Ascending aorta (tissue), 2 donors: ENCODE data around the gene SELENOH. TPM values are rescaled to one million over a fixed set of nuclear protein-coding genes. Genes with fewer than 3 reads are reported as not detected.

Experiments used
- DNase-seq, 2 donors: peaks; one replicate each; pipeline ENCODE4 v3.0.0-alpha.2; 2019; ENCODE audit warnings: low spot score in 2 of 2
- H3K27ac ChIP-seq, 2 donors: fragments of 200-600 bp; sonication (generic); one replicate each; pipeline ENCODE4 v1.5.1; 2016 to 2017; ENCODE audit warnings: mild to moderate bottlenecking in 1 of 2
- H3K27me3 ChIP-seq: fragments of 200-600 bp; sonication (generic); one replicate; pipeline ENCODE4 v1.5.1; 2017
- H3K36me3 ChIP-seq, 2 donors: fragments of 200-600 bp; sonication (generic); one replicate each; pipeline ENCODE4 v1.5.1; 2016
- H3K4me1 ChIP-seq, 2 donors: fragments of 200-600 bp; sonication (generic); one replicate each; pipeline ENCODE4 v1.5.1; 2016 to 2017; ENCODE audit warnings: mild to moderate bottlenecking in 1 of 2
- H3K4me3 ChIP-seq, 2 donors: fragments of 200-600 bp; sonication (generic); one replicate each; pipeline ENCODE4 v1.5.1; 2016 to 2017; ENCODE audit warnings: mild to moderate bottlenecking in 1 of 2
- H3K9me3 ChIP-seq, 2 donors: fragments of 200-600 bp; sonication (generic); one replicate each; pipeline ENCODE4 v1.5.1; 2016
- intact Hi-C: fragments of 100-400 bp; cut with DNase I; formaldehyde crosslinking; loops from one replicate; pipeline ENCODE4 v1.15.1; 2023
- total RNA-seq: library from RNA; depleted of rRNA; stranded (reverse); fragments of >200 nt; gene quantifications from one replicate; pipeline ENCODE4 v1.1.0, GENCODE V29; 2016
- TF ChIP-seq, protein P1 (sequence below), 3 experiments: fragments of 200-600 bp in 2 of 3; fragments of 450-650 bp in 1 of 3; sonication (generic) in 2 of 3; IDR thresholded peaks; one replicate each; pipeline ENCODE4 v1.5.1; 2016 to 2019; ENCODE audit warnings: antibody characterized with exemption in 3 of 3, mild to moderate bottlenecking in 1 of 3, moderate library complexity in 1 of 3

Gene SELENOH
- total RNA-seq, 1 donor from 2014 or later, result 113 TPM

DNA sequence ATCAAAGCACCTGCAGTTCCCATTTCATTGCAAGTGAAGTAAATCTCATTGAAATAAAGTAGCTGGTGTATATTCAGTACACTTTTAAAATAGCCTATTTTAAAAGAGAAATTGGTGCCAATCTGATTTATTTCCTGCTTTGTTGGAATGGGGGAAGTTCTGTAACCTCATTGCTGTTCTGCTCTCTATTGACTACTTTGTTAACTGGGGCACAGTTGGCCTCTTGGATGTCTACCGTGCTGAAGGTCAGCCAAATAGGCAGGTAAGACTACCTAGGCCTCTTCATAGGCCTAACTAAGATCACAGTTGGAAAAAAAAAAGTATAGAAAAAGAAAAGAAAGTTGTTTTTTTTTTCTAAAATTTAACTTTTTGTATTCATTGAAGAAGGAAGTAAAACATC is 29.5 kb downstream of the SELENOH start:
- Histone ChIP-seq H3K36me3 (no peaks in the 10 kb centered on the region), H3K4me1 (peaks cover 0 to 51% of the 10 kb centered on the region in 2 donors), H3K4me3 (peak overlapping the region in 1 of 2 donors; percentile 12), H3K9me3 (no peaks in the 10 kb centered on the region), H3K27me3 (no peaks in the 10 kb centered on the region), H3K27ac (no peak overlapping the region)
- DNase-seq, result no peak
- intact Hi-C loops, result no loop called here
- TF ChIP-seq, protein P1, sequence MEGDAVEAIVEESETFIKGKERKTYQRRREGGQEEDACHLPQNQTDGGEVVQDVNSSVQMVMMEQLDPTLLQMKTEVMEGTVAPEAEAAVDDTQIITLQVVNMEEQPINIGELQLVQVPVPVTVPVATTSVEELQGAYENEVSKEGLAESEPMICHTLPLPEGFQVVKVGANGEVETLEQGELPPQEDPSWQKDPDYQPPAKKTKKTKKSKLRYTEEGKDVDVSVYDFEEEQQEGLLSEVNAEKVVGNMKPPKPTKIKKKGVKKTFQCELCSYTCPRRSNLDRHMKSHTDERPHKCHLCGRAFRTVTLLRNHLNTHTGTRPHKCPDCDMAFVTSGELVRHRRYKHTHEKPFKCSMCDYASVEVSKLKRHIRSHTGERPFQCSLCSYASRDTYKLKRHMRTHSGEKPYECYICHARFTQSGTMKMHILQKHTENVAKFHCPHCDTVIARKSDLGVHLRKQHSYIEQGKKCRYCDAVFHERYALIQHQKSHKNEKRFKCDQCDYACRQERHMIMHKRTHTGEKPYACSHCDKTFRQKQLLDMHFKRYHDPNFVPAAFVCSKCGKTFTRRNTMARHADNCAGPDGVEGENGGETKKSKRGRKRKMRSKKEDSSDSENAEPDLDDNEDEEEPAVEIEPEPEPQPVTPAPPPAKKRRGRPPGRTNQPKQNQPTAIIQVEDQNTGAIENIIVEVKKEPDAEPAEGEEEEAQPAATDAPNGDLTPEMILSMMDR (IDR thresholded peaks at IDR 0.05), result no peak

GRCh38 chr11:57771365-57771764 is 30.1 kb downstream of the SELENOH start:
- Histone ChIP-seq H3K4me1 (peaks cover 0 to 51% of the 10 kb centered on the region in 2 donors), H3K36me3 (no peaks in the 10 kb centered on the region), H3K27ac (no peak overlapping the region), H3K9me3 (no peaks in the 10 kb centered on the region), H3K27me3 (no peaks in the 10 kb centered on the region), H3K4me3 (no peak overlapping the region)
- no peak for DNase-seq
- intact Hi-C loops, result no loop called here
- TF ChIP-seq, protein P1 (IDR thresholded peaks at IDR 0.05), result no peak

GRCh38 chr11:57772562-57772961 is 31.3 kb downstream of the SELENOH start:
- intact Hi-C loops, result no loop called here
- Histone ChIP-seq H3K36me3 (no peaks in the 10 kb centered on the region), H3K4me3 (peak overlapping the region in 1 of 2 donors; percentile 6), H3K27ac (no peak overlapping the region), H3K27me3 (no peaks in the 10 kb centered on the region), H3K9me3 (no peaks in the 10 kb centered on the region), H3K4me1 (peaks cover 7 to 61% of the 10 kb centered on the region in 2 donors)
- TF ChIP-seq, protein P1 (IDR thresholded peaks at IDR 0.05), result no peak
- DNase-seq, result no peak

DNA sequence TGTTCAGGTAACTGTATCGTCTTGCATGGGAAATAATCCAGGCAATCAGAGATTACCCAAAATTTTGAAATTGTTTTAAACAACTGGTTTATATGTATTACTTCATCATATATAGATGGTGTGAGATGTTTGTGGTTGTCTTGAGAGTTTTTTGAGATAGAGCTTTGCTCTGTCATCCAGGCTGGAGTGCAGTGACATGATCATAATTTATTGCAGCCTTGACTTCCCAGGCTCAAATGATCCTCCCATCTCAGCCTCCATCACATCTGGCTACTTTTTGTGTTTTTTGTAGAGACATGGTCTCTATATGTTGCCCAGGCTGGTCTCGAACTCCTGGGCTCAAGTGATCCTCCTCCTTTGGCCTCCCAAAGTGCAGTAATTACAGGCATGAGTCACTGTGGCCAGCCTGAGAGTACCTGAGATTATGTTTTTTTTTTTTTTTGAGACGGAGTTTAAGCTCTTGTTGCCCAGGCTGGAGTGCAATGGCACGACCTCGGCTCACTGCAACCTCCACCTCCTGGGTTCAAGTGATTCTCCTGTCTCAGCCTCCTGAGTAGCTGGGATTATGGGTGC is 31.8 kb downstream of the SELENOH start:
- no peaks in the 10 kb centered on the region for H3K36me3 ChIP-seq
- intact Hi-C loops, result no loop called here
- no peak overlapping the region for H3K27ac ChIP-seq
- no peaks in the 10 kb centered on the region for H3K27me3 ChIP-seq
- TF ChIP-seq, protein P1 (IDR thresholded peaks at IDR 0.05), result no peak
- no peaks in the 10 kb centered on the region for H3K9me3 ChIP-seq
- peaks cover 12 to 67% of the 10 kb centered on the region in 2 donors for H3K4me1 ChIP-seq
- DNase-seq, result no peak
- H3K4me3 ChIP-seq, result no peak overlapping the region

- Histone ChIP-seq H3K4me3 (peak overlapping the region; percentile 14 to 17), H3K27me3 (no peaks in the 10 kb centered on the region), H3K4me1 (peaks cover 14 to 76% of the 10 kb centered on the region in 2 donors), H3K27ac (peak overlapping the region; percentile 86 to 87), H3K9me3 (no peaks in the 10 kb centered on the region), H3K36me3 (no peaks in the 10 kb centered on the region)
- TF ChIP-seq, protein P1 (IDR thresholded peaks at IDR 0.05), result no peak
- DNase-seq, result no peak
- intact Hi-C loops, result no loop called here
Observed at GRCh38 chr11:57775491-57775890, 34.2 kb downstream of the SELENOH start.
